KOPT-K1 (cell line): ENCODE data around the gene STARD9.
"Not testable (repeated sequence)": the region's sequence is repeated elsewhere in the genome, so short reads cannot be mapped to it uniquely, and the experiment has no call there.

Source experiments
- H3K27ac ChIP-seq: fragments of 200-600 bp; sonication (generic); 2 replicates; pipeline ENCODE4 v1.5.1; 2016; ENCODE audit warnings: antibody characterized with exemption, mild to moderate bottlenecking, low read depth, low read length; ENCODE audit not compliant: poor library complexity, severe bottlenecking
- H3K36me3 ChIP-seq: fragments of 200-600 bp; sonication (generic); 2 replicates; pipeline ENCODE4 v1.5.1; 2017; ENCODE audit warnings: antibody characterized with exemption, mild to moderate bottlenecking, low read length, moderate library complexity; ENCODE audit not compliant: insufficient read depth
- H3K9me3 ChIP-seq: fragments of 200-600 bp; sonication (generic); 2 replicates; pipeline ENCODE4 v1.5.1; 2017; ENCODE audit warnings: antibody characterized with exemption, low read length, mild to moderate bottlenecking; ENCODE audit not compliant: insufficient read depth, poor library complexity, severe bottlenecking

The STARD9 gene

DNA sequence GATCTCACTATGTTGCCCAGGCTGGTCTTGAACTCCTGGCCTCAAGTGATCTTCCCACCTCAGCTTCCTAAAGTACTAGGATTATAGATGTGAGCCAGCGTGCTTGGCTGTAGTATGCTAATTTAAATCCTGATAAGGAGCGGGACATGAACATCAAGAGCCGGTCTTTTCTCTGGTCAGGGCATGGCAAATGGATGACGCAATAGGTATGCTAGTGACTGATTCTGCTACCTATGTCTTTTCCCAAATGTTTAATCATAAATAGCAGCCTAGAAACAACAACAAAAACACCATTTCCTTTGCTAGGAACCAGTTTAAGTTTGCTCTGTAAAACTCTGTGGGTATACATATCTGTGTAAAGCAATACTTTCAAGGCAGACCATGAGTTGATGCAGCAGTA is 64.7 kb downstream of the STARD9 start:
- no peaks in the 10 kb centered on the region; the same call in 1 of the 2 replicates for H3K36me3 ChIP-seq
- H3K9me3 ChIP-seq: no peaks in the 10 kb centered on the region
- no peak overlapping the region for H3K27ac ChIP-seq

DNA sequence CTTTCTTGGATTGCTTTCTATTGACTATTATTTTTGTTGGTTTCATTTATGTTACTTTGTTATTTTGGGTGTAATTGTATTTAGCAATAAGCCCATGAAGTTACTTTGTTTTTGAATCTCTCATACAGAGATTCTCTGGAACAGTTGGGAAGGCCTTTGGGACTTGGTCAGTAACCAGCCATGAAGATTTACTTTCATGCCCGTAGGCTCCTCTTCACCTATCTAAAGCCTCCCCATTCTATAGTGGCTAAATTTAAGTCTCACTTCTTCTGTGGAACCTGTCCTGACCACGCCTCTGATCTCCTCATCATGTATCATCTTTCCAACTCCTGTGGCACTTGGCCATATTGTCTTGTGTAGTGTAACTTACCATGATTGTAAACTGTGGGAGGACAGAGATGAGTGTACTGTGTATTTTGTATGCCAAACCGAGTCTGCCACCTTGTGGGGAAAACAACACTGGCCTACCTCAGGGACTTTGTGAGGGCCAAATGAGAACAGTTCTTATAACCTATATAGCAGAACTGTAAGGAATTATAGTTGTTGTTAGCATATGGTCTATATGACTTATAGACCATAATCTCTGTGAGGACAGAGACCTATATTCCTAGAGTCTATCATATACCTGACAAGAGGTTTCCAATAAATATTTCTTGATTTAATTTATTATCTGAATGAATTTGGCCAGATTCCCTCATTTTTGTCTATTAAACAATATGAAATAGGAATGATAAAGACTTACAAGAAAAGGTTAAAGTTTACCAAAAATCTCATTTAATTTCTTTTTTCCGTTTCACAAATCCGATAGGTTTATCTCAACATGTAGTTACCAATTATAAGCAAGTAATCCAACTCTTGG is 75.0 kb downstream of the STARD9 start:
- no peak overlapping the region for H3K27ac ChIP-seq
- no peaks in the 10 kb centered on the region for H3K36me3 ChIP-seq
- no peaks in the 10 kb centered on the region for H3K9me3 ChIP-seq

DNA sequence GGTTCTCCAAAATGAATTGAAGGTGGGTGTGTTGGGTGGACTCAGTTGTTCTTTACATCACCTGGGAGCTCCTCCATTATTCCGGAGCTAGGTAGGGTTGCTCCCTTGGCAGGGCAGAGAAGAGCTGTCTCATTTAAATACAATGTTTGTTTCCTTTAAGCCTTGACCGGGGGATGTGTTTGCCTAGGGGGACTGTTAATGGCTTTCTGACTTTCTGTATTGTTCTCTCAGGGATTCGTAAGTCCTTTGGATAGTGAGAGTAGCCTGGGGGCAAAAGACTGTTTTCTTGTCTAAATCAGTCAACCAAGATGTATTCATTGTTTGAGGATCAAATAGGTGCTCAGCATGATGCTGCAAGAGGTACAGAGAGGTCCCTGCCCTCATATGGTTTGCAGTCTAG is 90.4 kb downstream of the STARD9 start:
- Histone ChIP-seq H3K9me3 (no peaks in the 10 kb centered on the region), H3K36me3 (peaks cover 7% of the 10 kb centered on the region; the same call in 1 of the 2 replicates), H3K27ac (no peak overlapping the region)

DNA sequence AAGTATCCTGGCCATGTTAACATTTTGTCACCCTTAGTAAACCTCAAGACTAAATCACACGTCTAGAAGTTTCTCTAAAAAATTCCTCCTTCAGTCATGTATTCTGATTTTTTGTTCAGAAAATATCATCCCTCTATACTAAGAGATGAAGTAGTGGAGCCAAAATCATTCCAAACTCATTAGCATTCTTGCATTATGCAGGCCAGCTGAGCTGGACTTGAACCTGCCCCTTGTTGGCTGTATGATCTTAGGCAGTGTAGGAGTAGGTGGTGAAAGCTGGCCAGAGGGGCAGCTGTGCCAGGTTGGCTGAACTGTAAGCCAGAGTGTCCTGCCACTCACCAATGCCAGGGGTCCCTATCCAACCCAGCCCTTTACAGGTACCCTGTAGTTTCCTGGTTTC is 92.4 kb downstream of the STARD9 start:
- peaks cover 7% of the 10 kb centered on the region; the same call in 1 of the 2 replicates for H3K36me3 ChIP-seq
- H3K9me3 ChIP-seq: no peaks in the 10 kb centered on the region
- H3K27ac ChIP-seq: no peak overlapping the region

GRCh38 chr15:42670451-42670850 is 95.0 kb downstream of the STARD9 start:
- Histone ChIP-seq H3K9me3 (no peaks in the 10 kb centered on the region), H3K36me3 (peaks cover 4% of the 10 kb centered on the region; the same call in 1 of the 2 replicates), H3K27ac (no peak overlapping the region)

- peaks cover 10% of the 10 kb centered on the region; the same call in 1 of the 2 replicates for H3K36me3 ChIP-seq
- no peak overlapping the region for H3K27ac ChIP-seq
- H3K9me3 ChIP-seq: no peaks in the 10 kb centered on the region
These were observed 97.0 kb downstream of the STARD9 start for GRCh38 chr15:42672444-42672843.

DNA sequence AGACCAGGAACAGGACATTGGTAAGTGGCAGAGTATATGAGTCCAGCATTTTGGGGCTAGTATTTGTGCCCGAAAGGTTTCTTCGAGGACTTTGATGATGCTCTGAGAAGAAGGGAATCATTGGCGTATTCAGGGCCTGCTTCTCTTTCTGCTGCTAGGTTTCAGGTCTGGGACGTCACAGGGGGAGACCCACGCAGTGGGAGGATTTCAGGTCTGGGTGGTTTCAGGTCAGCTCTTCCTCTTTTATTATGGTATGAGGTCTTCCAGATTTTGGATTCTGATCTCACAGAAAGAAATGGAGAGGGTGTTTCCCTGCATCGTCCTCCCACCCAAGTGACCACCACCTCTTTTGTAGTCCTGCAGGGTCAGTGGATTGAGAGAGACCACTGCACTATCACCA is 99.1 kb downstream of the STARD9 start:
- H3K27ac ChIP-seq: no peak overlapping the region
- no peaks in the 10 kb centered on the region for H3K9me3 ChIP-seq
- H3K36me3 ChIP-seq: peaks cover 10% of the 10 kb centered on the region; the same call in 1 of the 2 replicates

DNA sequence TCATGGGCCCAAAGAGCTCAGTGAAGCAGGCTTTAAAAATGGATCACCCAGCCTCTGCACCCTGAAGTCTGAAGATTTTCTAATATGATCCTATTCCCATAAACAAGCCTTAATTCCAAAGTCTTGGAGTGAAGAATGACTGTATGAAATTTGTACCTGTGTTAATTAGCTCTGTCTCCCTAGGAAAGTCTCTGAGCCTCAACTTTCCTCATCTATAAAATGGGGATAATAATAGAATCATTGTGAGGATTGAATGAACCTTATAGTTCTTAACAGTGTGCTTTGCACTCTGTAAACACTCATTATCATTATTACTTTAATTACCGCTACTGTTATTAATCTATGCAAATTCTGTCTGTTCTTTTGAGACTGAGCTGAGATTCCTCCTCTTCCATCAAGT is 99.6 kb downstream of the STARD9 start:
- peaks cover 10% of the 10 kb centered on the region; the same call in 1 of the 2 replicates for H3K36me3 ChIP-seq
- H3K9me3 ChIP-seq: no peaks in the 10 kb centered on the region
- no peak overlapping the region for H3K27ac ChIP-seq

- no peaks in the 10 kb centered on the region for H3K9me3 ChIP-seq
- peaks cover 31% of the 10 kb centered on the region; the same call in 1 of the 2 replicates for H3K36me3 ChIP-seq
- H3K27ac ChIP-seq: no peak overlapping the region
These were observed 104.1 kb downstream of the STARD9 start for GRCh38 chr15:42679285-42680141.

GRCh38 chr15:42680142-42680482 is 104.7 kb downstream of the STARD9 start:
- H3K36me3 ChIP-seq: peaks cover 36% of the 10 kb centered on the region; the same call in 1 of the 2 replicates
- not testable (repeated sequence) for H3K27ac ChIP-seq, H3K9me3 ChIP-seq

DNA sequence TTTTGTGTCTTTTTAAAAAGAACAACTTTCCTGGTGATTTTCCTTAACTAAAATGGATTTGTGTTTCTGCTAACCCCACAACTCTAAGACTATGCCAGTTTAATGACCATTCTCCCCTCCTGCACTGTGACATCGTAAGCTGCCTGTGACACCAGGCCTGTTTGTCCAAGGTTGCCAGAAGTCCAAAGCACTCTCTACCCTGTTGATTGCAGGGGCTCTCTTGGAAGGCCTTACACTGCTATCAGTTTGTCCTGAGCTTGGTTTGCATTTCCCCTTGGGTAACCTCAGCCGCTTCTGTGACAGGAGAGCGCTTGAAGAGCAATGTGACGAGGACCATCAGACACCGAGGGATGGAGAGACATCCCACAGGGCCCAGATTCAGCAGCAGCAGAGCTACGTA is 105.7 kb downstream of the STARD9 start:
- peaks cover 27% of the 10 kb centered on the region; the same call in 1 of the 2 replicates for H3K36me3 ChIP-seq
- no peak overlapping the region for H3K27ac ChIP-seq
- no peaks in the 10 kb centered on the region for H3K9me3 ChIP-seq

- no peaks in the 10 kb centered on the region for H3K9me3 ChIP-seq
- H3K27ac ChIP-seq: no peak overlapping the region
- peaks cover 25% of the 10 kb centered on the region; the same call in 1 of the 2 replicates for H3K36me3 ChIP-seq
These were observed 110.9 kb downstream of the STARD9 start for GRCh38 chr15:42686281-42686680.

DNA sequence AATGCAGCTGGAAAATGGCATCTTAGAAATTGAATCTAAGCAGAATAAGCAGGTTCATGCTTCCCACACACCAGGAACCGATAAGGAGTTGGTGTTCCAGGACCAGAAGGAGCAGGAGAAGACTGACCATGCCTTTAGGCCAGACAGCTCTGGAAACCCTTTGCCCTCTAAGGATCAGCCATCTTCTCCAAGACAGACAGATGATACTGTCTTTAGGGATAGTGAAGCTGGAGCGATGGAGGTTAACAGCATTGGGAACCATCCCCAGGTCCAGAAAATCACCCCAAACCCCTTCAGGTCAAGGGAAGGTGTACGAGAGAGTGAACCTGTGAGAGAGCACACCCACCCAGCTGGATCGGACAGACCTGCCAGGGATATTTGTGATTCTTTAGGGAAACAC is 112.3 kb downstream of the STARD9 start:
- H3K9me3 ChIP-seq: no peaks in the 10 kb centered on the region
- no peak overlapping the region for H3K27ac ChIP-seq
- peaks cover 17% of the 10 kb centered on the region; the same call in 1 of the 2 replicates for H3K36me3 ChIP-seq

DNA sequence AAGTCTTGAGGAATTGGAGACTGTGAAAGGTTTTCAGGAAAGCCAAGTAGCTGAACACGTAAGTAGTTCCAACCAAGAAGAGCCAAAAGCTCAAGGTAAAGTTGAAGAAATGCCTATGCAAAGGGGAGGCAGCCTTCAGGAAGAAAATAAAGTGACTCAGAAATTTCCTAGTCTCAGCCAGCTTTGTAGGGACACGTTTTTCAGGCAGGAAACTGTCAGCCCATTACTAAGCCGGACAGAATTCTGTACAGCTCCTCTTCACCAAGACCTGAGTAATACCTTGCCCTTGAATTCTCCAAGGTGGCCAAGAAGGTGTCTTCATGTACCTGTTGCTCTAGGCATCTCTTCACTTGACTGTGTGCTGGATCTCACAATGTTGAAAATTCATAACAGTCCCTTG is 112.9 kb downstream of the STARD9 start:
- peaks cover 14% of the 10 kb centered on the region; the same call in 1 of the 2 replicates for H3K36me3 ChIP-seq

GRCh38 chr15:42691308-42691707 is 115.9 kb downstream of the STARD9 start:
- H3K27ac ChIP-seq: peak overlapping the region; percentile 50
- H3K36me3 ChIP-seq: no peaks in the 10 kb centered on the region; the same call in 1 of the 2 replicates
- H3K9me3 ChIP-seq: no peaks in the 10 kb centered on the region

More for the DNA sequence above, 112.9 kb downstream of the STARD9 start:
- Histone ChIP-seq H3K9me3 (no peaks in the 10 kb centered on the region), H3K27ac (no peak overlapping the region)
